ENCODE data around the gene GMPPA.

GMPPA gene

DNA sequence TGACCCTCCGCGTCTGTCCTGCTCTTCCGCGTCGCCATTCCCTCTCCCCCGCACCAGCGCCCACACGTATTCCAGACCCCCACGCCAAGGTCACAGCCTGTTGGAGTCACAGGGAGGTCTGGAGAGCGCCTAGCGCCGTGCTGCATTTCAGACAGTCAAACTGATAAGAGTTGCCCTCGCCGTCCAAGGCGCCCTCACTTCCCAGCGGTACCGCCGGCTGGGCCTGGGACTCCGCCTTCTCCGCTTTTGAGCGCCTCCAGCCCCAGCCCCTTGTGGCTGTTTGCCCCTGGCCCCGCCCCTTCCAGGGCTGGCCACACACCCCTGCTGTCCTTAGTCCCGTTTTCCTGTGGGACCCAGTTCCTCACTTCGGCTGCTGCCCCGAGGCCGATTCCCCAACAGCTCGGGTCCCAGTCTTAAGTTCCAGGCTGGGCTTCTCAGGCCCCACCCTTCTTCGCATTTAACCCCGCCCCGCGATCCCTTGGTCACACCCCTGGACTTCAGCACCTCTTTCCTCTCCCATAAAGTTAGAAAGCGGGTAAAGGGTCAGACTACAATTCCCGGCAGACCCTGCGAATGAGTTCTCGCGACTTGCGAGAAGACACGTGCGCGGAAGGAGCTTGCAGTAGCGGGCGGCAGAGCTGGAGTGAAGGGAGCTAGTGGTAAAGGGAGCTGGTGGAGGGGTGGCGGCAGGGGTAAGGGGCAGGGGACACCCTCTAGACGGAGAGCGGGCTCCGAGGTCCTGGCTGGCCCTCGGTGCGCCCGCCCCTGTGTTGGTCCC lies at the start of gene GMPPA:
Gene GMPPA (plus strand): TSS at position 612 of the 778 bp plus-strand sequence. CDS start 1,085 bp downstream, outside the sequence.
- peak; percentile 93 for DNase-seq

DNA sequence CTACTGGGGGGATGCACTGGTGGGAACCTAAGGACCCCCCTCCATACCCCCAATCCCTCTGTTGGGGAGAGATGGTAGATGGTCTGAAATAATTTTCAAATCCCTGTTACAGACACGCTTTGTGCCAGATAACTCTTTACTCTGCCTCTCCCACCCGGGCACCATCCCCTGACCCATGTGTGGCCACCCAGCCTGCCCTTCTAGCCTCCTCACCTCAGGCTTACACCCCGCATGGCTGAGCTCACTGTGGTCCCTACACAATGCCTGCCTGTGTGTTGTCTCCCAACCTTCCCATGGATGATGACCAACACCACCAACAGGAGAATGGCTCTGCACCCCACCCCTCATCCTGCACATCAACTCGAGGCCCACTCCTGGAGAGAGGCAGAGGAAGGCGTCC lies 49.1 kb upstream of the GMPPA start:
- no peak for DNase-seq

DNA sequence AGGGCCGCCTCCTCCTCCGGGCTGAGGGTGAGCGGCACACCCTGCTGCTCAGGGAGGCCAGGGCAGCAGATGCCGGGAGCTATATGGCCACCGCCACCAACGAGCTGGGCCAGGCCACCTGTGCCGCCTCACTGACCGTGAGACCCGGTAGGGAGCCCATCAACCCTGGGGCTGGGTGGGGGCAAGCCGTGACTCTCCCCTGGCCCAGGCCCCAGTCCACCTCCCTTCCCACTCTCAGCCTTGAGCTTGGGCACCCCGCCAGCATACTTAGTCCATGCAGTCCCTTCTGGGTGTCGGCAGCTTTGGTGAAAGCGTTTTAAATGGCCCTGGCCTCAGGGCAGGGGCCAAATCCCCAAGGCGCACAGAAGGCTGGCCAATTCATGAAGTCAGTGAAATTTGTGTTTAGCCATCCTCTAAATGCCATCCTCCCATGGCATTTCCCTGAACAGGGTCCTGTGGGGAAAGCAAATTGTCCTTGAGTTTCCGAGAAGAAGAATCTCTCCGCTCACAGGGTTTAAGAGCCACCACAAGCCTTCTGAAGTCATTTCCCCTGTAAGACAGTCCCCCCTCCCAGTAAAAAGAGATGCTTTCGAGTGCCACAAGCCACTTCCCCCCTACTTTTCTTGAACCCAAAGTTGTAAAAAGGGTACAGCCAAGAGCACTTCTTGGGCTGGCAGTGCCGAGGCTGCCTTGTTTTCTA lies 46.9 kb upstream of the GMPPA start:
- DNase-seq: no peak

DNA sequence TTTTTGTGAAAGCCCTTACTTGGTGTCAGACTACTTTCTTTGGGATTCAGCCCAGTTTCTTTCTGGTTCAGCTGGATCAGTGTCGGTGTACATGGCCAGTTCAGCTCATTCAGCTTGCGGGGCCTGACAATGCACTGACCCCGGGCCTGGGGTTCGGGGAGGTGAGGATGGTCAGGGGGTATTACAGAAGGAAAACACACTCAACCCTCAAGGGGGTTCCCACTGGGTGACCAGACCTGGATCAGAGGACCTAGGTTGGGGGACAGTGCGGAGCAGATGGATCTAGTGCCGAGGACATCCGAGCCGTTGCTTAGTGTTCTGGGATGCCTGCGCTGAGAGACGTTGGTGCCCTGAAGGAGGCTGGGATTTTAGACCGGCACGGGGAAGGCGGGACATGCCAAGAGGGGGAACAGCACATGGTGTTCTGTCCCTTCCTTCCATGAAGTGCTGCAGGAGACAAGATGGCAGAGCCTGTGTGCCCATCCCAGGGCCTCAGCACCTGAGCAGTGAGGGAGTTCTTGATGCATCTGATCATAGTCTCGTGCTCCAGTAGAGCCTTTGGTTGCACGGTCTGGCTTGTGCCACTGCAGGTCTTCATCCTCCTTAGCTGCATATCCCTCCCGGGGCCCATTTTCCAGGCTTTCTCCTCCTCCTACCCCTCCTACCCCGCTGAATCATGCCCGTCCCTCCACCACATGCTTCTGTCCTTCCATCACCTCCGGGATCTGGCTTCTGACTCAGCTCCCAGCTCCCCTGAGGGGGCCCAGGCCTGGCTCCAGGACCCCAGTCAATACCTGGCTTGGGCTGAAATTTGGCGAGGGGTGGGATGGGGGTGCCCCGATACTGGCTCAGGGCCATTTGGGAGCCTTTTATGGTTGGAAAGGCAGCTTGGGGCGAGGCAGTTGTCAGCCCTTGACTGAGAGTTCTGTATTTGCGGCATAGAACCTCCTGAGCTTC lies 46.1 kb upstream of the GMPPA start:
- DNase-seq: no peak

DNA sequence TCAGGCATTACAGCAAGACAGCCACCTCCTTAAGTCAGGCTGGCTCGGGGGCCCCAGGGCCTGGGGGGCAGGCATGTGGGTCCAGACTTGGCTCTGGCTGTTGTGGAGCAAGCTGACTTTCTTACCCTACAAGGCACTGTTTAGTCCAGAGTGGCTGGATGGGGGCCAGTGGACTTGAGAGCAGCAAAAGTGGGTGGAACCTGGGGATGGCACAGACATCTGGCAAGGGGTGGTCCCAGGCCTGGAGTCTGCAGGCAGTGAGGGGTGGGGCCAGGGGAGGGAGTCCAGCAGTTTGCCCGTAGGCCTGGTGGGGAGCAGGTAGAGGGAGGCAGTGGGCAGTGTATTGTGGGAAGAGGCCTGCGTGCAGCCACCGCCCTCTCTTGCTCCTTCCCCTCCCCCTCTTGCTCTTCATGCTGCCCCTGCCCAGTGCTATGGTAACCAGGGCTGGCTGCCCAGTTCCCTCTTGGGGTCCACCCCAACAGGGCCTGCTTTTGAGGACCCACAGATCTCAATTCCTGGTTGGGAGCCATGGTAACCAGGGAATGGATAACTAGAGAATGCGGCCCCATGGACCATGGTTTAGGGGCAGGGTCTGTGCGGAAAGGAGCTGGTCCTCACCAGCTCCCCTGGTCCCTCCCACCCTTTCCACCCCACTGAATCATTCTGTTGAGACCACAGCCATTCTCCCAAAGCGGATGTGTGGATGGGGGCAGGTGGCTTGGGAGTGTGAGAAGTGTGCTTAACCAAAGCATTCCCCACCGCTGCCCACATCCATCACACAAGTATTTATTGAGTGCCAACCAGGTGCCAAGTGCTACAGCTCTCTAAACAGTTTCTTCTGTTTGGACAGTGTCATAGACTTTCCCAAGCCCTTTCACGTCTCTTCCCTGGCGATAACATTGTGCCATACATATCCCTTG lies 44.8 kb upstream of the GMPPA start:
- DNase-seq: peak; percentile 24

DNA sequence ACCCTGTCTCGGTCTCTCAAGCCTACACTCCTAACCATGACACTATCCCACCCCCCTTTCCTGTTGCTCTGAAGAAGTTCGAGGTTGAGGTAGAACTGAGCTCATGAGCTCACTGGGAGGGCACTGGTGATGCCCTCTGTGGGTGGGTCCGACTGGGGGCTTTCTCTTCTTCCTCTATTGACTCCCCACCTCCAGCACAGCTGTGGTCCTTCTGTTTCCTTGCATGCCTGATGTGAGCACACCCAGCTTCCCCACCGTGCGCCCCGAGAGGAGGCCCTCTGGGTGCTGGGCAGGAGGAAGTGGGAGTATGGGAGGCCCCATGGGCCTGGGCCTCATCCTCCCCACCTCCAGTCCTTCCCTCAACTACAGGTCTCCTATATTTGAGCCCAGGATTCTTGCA lies 43.1 kb upstream of the GMPPA start:
- no peak for DNase-seq

DNA sequence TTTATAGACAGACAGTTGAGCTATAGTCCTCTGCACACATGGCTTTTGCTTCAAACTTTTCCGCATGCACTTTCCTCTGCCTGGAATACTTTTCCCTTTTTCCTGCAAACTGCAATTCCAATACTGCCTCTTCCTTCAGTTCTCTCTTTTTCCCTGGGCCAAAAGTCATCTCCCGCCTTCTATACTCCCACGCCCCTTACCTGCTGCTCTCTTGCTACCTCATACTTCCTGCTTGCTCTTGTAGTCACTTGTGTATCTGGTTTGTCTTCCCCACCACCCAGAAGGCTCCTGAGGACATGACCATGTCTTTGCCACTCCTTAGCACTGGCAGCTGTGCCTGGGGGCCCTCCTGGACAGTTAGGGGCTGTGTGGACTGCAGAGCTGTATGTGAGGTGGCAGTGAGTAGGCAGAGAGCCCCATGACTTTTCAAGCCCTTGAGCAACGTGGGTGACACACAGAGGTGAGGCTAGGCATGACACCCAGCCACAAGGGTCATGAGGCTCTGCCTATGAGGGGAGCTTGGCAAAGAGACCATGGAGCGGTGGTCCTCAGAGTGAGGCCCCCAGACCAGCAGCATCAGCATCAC lies 40.8 kb upstream of the GMPPA start:
- DNase-seq: no peak

DNA sequence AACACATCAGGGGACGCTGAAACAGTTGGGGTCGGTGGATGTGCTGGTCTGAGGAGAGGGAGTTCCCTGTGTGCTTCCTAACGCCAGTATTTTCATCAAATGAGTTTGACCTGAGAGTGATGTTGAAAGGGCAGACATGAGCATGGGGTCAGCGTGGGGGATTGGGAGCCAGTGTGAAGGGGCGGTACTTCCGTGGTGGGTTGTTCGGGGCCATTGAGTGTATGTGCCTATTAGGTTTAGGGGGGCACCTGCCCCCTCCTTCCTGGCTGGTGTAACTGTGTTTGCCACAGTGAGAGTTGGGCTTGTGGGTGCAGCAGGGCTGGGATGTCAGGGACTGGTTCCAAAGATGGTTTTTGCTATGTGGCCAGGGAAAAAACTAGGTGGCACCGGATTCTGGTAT lies 39.7 kb upstream of the GMPPA start:
- DNase-seq: no peak

DNA sequence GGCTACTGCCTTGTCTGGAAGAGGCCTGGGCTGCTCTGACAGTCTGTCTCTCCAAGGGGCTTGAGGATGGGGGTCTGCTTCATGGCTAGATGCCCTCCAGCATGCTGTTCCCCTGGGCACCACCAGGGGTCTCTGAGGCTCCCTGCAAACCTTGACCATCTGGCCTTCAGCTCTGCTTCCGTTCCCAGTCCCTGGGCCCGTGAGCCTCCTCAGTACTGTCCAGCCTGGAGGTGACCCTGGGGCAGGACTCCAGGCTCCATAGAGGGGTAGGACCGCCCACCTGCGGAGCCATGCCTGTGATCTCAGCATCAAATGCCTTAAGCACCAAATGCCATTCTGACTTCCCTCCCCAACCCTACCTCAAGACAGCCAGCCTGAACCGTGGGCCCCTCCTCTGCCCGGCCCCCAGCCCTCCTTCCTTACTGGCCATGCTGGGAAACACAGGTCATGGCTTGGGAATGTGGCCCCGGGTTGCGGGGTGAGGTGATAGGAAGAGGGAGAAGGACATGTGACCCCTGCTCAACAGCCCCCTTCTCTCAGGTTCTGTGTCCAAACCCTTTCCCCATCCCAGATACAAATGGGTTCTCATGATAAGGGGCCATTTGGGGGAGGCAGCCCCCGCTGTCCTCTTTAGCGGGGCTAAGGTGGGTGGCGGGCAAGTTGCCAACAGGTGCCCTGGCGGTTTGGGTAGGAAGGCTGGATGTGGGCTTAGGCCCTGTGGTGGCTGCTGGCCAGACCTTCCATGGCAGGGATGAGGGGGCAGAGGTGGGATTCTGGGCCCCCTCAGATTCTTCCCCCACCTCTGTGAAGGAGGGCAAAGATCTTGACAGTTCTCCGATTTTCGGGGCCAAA lies 39.0 kb upstream of the GMPPA start:
- DNase-seq: no peak

DNA sequence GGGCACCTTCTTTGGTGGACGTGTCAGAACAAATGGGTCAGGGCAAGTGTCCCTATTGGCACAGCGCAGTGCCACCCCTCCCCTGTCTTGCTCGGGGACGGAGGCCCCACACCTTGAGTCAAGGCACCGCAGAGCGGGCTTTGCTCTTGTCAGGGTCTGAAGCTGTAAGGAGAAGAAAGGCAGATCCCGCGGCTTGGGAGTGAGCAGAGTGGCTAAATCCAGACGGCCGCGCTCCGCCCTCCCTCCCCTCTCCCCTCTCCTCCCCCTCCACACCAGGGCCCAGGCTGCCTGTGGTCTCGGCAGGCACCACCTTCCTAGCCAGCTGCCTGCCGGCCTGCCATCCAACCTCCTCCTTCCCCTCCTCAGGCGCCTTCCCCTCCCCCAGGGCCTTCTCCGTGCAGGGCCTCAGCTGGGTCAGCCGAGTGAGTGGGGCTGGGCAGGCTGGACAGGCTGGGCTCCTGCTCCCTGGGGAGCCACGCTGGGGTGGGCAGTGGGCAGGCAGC lies 38.2 kb upstream of the GMPPA start:
- DNase-seq: no peak

DNA sequence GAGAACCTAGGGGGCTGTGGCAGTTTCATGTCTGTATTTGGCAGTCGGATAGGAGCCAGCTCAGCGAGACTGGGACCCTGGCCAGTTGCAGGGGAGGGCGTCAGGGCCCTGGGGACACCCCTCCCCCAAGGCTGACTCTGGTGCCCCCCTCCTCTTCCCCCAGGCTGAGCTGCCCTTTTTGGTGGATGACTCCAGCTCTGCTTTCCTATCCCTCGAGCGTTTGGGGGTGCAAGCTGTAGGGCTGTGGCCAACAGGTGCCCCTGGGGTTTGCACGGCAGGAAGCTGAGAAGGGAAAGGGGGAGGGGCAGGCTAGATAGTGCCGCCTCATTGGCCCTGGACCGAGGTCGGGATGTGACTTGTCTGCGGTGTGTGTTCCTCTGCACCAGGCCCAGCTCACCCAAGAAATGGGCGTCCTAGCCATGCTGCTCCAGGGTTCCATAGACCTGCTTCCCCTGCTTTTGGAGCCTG lies 37.6 kb upstream of the GMPPA start:
- DNase-seq: no peak

DNA sequence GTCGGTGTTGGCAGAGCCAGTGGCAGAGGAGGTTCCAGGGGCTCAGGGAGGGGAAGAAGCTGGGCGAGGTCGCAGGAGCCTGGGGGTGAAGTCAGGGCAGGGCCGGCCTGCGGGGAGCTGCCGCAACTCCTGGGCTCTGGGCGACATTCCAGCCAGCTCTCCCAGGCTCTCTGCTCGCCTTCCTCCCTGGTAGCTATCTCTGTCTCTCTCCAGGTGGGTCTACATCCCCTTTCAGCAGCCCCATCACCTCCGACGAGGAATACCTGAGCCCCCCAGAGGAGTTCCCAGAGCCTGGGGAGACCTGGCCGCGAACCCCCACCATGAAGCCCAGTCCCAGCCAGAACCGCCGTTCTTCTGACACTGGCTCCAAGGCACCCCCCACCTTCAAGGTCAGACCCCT lies 37.0 kb upstream of the GMPPA start:
- no peak for DNase-seq

DNA sequence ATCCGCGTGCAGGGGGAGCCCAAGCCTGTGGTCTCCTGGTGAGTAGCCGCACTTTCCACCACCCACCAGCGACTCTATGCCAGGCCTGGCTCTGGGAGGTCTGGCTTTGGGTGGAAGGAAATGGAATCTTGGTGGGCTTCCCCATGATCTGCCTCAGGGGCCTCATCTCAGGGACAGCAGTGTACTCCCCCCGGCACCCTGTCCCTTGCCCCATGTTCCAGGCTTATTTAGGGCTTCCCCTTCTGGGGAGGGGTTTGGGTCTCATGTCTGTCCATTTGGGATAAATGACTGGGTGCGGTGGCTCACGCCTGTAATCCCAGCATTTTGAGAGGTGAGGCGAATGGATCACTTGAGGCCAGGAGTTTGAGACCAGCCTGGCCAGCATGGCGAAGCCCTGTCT lies 36.3 kb upstream of the GMPPA start:
- DNase-seq: no peak

DNA sequence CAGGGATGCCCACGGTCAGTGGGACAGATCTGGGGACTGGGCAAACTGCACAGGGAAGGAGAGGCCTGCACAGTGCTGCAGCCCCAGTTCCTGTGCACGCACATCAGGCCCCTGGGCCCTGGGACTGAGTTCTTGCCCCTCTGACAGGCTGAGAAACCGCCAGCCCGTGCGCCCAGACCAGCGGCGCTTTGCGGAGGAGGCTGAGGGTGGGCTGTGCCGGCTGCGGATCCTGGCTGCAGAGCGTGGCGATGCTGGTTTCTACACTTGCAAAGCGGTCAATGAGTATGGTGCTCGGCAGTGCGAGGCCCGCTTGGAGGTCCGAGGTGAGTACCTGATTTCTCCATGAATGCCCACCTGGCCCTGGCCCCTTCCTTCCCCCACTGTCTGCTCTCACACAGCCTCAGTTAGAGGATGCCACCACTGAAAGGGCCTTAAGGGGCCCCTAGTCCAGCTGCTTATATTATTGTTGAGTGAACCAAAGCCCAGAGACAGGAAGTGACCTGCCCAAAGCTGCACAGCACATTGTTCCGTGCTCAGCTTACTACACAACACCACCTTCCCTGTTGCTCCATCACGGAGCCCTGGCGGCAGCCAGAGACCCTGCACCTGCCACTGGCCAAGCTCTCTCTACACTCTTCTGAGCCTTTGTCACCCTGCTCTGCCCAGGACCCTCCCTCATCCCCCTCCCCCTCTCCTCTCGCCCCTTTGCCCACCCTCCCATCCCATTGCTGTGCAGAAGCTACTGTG lies 34.2 kb upstream of the GMPPA start:
- no peak for DNase-seq

DNA sequence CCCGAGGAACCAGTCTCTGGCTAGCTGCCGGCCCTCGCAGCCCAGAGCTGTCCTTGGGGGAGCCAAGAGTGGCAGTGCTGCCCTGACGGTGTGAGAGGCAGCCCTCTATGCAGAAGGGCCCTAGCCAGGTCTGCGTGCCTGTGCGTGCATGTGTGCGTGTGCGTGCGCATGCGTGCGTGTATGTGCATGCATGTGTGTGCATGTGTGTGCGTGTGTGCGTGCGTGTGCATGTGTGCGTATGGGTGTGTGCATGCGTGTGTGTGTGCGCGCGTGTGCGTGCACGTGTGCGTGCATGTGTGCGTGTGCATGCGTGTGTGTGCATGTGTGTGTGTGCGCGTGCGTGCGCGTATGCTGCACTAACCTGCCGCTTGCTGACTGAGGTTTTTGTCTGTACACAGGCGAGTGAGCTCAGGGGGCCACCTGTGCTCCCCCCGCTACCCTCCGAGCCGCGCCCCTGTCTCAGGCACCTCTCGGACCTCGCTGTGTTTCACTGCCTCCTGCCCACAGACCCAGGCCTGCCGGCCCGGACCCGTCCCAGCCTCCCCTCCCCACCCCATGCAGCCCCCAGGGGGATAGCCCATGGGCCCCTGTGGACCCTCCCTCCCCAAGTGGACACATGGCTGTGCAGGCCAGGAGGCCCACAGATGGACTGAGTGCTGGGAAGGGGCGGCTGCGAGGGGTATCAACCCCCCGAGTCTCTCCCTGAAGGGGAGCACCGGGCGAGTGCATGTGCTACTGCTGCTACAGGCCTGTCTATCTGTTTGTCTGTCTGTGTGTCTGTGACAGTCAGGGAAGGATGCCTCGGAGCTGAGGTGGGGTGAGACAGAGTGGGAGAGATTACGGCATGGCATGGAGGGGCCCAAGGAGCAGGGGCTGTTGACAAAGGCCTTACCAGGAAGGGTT lies 32.8 kb upstream of the GMPPA start:
- no peak for DNase-seq

DNA sequence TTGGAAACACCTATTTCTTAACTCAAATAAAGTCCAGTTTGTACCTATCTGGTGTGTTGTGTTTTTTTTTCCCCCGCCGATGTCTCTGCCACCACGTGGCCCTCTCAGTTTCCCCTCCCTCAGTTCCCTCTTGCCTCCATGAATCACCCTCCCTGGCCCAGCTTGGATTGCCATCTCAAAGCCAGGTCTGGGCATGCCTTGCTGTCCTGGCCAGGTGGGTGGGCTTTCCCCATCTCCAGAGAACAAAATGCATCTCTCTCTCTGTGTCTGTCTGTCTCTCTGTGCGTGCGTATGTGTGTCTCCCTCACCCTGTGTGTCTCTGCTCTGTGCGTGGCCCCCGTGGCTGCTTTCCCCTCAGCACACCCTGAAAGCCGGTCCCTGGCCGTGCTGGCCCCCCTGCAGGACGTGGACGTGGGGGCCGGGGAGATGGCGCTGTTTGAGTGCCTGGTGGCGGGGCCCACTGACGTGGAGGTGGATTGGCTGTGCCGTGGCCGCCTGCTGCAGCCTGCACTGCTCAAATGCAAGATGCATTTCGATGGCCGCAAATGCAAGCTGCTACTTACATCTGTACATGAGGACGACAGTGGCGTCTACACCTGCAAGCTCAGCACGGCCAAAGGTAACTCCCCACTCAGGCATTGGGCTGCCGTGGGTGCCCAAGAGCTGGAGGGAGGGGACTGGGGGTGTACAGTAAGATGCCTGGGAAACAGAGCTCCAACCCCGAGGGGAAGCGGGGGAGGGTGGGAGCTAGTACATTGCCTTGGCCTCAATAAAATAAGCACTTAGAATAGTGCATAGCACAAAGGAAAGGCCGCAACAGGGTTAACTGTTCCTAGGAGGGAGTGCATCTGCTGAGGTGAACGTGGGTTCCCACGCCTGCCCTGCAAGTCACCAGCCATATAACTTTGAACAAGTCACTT lies 31.6 kb upstream of the GMPPA start:
- DNase-seq: no peak

DNA sequence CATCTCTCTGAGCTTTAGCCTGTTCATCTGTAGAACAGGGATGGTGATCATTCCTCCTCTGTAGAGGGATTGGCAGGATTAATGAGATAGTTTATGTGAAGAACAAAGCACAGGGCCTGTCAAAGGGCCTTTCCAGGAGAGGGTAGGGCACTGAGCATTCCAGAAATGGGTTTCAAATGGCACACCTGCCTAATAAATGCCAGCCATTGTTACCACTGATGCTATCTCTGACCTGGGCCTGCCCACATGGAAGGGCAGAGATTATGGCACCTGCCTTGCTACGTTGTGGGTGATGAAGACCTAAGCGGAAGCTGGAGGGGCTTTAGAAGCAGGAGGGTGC lies 31.0 kb upstream of the GMPPA start:
- no peak for DNase-seq

Data from DMS79 (cell line).